Measurements from ENCODE around the gene USP21.

The USP21 gene

GRCh38 chr1:161153682-161154337 lies 5.5 kb upstream of the USP21 start, which contains the start of gene UFC1:
TSS of gene UFC1 (plus strand) at chr1:161153978. CDS start at chr1:161153998, 20 bp downstream.
- DNase-seq (ENCODE audit: insufficient read length, low spot score) (peak; percentile 70), FAIRE-seq (no peak)
- peak; percentile 64 for TF ChIP-seq POLR2A (IDR thresholded peaks at IDR 0.05; ENCODE audit: low read depth, low read length)

GRCh38 chr1:161157867-161158266 lies 1.4 kb upstream of the USP21 start:
- DNase-seq (ENCODE audit: insufficient read length, low spot score) (no peak), FAIRE-seq (no peak)
- no peak for TF ChIP-seq POLR2A (IDR thresholded peaks at IDR 0.05; ENCODE audit: low read depth, low read length)

GRCh38 chr1:161158316-161159010 lies 837 bp upstream of the USP21 start:
- FAIRE-seq (no peak), DNase-seq (ENCODE audit: insufficient read length, low spot score) (no peak)
- TF ChIP-seq POLR2A (IDR thresholded peaks at IDR 0.05; ENCODE audit: low read depth, low read length), result no peak

GRCh38 chr1:161159913-161160243 lies 578 bp downstream of the USP21 start:
- TF ChIP-seq POLR2A (IDR thresholded peaks at IDR 0.05; ENCODE audit: low read depth, low read length), result no peak
- FAIRE-seq (no peak), DNase-seq (ENCODE audit: insufficient read length, low spot score) (no peak)

GRCh38 chr1:161160671-161161145 lies 1.4 kb downstream of the USP21 start:
- DNase-seq (ENCODE audit: insufficient read length, low spot score), result no peak
- no peak for TF ChIP-seq POLR2A (IDR thresholded peaks at IDR 0.05; ENCODE audit: low read depth, low read length)
- FAIRE-seq, result no peak

GRCh38 chr1:161161652-161162051 lies 2.4 kb downstream of the USP21 start:
- FAIRE-seq (no peak), DNase-seq (ENCODE audit: insufficient read length, low spot score) (no peak)
- no peak for TF ChIP-seq POLR2A (IDR thresholded peaks at IDR 0.05; ENCODE audit: low read depth, low read length)

GRCh38 chr1:161162052-161162451 lies 2.8 kb downstream of the USP21 start:
- FAIRE-seq (no peak), DNase-seq (ENCODE audit: insufficient read length, low spot score) (no peak)
- TF ChIP-seq POLR2A (IDR thresholded peaks at IDR 0.05; ENCODE audit: low read depth, low read length), result no peak

- TF ChIP-seq POLR2A (IDR thresholded peaks at IDR 0.05; ENCODE audit: low read depth, low read length), result no peak
- DNase-seq (ENCODE audit: insufficient read length, low spot score) (no peak), FAIRE-seq (no peak)
These were observed 3.5 kb downstream of the USP21 start for GRCh38 chr1:161162806-161163205.

GRCh38 chr1:161163793-161164192 lies 4.5 kb downstream of the USP21 start:
- DNase-seq (ENCODE audit: insufficient read length, low spot score), result no peak
- TF ChIP-seq POLR2A (IDR thresholded peaks at IDR 0.05; ENCODE audit: low read depth, low read length), result no peak
- no peak for FAIRE-seq

GRCh38 chr1:161164901-161165610 lies 5.8 kb downstream of the USP21 start:
- FAIRE-seq (no peak), DNase-seq (ENCODE audit: insufficient read length, low spot score) (no peak)
- TF ChIP-seq POLR2A (IDR thresholded peaks at IDR 0.05; ENCODE audit: low read depth, low read length), result no peak

GRCh38 chr1:161165742-161166668 lies 6.7 kb downstream of the USP21 start, which contains the start of gene PPOX:
TSS of gene PPOX (plus strand) at chr1:161166426. CDS start at chr1:161166848, 422 bp downstream.
- peak; percentile 75 for TF ChIP-seq POLR2A (IDR thresholded peaks at IDR 0.05; ENCODE audit: low read depth, low read length)
- DNase-seq (ENCODE audit: insufficient read length, low spot score) (peak; percentile 89), FAIRE-seq (no peak)

- no peak for TF ChIP-seq POLR2A (IDR thresholded peaks at IDR 0.05; ENCODE audit: low read depth, low read length)
- FAIRE-seq (no peak), DNase-seq (ENCODE audit: insufficient read length, low spot score) (no peak)
These were observed 7.6 kb downstream of the USP21 start for GRCh38 chr1:161166669-161167548.
